BLaER1 (cell line): ENCODE measurements around the gene CMSS1.

Experiments
- H3K27ac ChIP-seq: shearing (Covaris generic); formaldehyde crosslinking; 2 replicates; pipeline ENCODE4 v1.8.1; 2022
- H3K27me3 ChIP-seq: shearing (Covaris generic); formaldehyde crosslinking; 2 replicates; pipeline ENCODE4 v1.8.1; 2022
- H3K36me3 ChIP-seq: shearing (Covaris generic); formaldehyde crosslinking; 2 replicates; pipeline ENCODE4 v1.8.1; 2022
- H3K4me1 ChIP-seq: shearing (Covaris generic); formaldehyde crosslinking; 2 replicates; pipeline ENCODE4 v1.8.1; 2022
- H3K4me2 ChIP-seq: shearing (Covaris generic); formaldehyde crosslinking; 2 replicates; pipeline ENCODE4 v1.8.1; 2022
- H3K4me3 ChIP-seq: shearing (Covaris generic); formaldehyde crosslinking; 2 replicates; pipeline ENCODE4 v1.8.1; 2022
- H3K9ac ChIP-seq: shearing (Covaris generic); formaldehyde crosslinking; 2 replicates; pipeline ENCODE4 v1.8.1; 2022
- H3K9me3 ChIP-seq: shearing (Covaris generic); formaldehyde crosslinking; 2 replicates; pipeline ENCODE4 v1.8.1; 2022
- H4K20me1 ChIP-seq: shearing (Covaris generic); formaldehyde crosslinking; 2 replicates; pipeline ENCODE4 v1.8.1; 2022
- Cebpa-rat ChIP-seq: shearing (Covaris generic); IDR thresholded peaks from 2 replicates; pipeline ENCODE4 v1.8.1; 2022

The CMSS1 gene

DNA sequence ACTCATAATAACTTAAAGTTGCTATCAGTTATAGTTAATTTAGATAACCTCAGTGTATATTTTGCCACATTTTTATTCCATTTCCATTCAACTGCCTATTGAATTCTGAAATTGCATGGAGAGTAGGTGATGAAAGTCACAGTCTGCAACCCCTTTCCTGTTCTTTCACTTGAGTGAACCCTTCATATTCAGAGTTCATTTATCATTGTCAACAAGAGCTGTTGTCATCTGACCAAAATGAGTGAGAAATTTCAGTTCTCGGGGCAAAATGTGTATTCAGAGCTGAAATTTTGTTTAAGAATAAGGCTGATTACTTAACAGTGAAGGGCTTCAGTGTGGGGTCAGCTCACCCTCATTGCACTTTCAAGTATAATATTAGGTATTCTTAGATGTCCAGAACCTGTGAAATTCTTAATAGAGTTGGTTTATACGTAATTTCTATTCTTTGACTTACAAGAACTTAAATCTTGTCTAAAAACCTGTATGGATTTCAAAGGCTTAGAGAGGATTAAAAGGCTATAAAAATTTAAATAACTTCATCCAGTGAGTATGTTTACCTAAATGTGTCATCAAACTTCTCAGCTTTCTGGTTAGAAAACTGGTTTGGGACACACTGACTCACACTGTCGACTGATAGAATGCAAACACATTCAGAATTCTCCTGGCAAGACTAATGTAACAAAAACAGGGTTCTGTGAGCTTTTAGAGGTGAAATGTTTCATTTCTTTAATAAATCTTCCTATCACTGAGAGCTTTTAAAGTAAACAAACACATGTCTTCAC lies 92.2 kb downstream of the CMSS1 start:
- H3K4me3 ChIP-seq: no peak overlapping the region
- peaks cover 6% of the 10 kb centered on the region; the same call in 1 of the 2 replicates for H4K20me1 ChIP-seq
- H3K27ac ChIP-seq: no peak overlapping the region
- no peak overlapping the region for H3K9ac ChIP-seq
- H3K36me3 ChIP-seq: peaks cover 9% of the 10 kb centered on the region
- H3K27me3 ChIP-seq: no peaks in the 10 kb centered on the region
- TF ChIP-seq Cebpa-rat: no peak
- no peak overlapping the region for H3K4me2 ChIP-seq
- no peaks in the 10 kb centered on the region for H3K4me1 ChIP-seq
- H3K9me3 ChIP-seq: no peaks in the 10 kb centered on the region

DNA sequence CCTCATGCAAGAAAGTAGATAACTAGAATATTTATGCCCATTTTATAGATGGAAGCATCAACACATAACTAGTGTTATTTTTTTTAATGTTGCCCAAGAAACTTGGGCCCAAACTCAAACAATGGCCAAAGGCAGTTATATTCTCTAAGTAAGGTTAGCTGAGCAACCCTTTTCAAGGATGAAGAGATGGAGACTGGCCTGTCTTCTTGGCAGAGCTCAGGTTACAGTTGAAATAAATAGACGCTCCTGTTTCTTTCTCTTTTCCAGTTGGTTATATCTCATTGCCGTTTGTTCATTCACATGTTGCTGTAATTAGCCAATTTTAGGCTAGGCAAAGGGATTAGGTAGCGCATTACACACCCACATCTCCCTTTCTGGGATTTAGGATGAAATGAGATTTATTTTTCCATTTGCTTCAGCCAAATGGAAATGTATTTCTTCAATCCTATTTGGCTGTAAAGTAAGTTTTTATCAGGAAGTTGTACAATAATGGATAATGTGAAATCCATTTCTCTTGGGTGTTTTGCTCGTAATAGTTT lies 93.2 kb downstream of the CMSS1 start:
- Histone ChIP-seq H3K27me3 (no peaks in the 10 kb centered on the region), H4K20me1 (0 out of 2 replicates have a peak, but pooled peaks cover 2% of the 10 kb centered on the region), H3K27ac (no peak overlapping the region), H3K9me3 (no peaks in the 10 kb centered on the region), H3K4me1 (no peaks in the 10 kb centered on the region), H3K9ac (no peak overlapping the region), H3K4me3 (no peak overlapping the region), H3K36me3 (peaks cover 9% of the 10 kb centered on the region), H3K4me2 (no peak overlapping the region)
- TF ChIP-seq Cebpa-rat: no peak

DNA sequence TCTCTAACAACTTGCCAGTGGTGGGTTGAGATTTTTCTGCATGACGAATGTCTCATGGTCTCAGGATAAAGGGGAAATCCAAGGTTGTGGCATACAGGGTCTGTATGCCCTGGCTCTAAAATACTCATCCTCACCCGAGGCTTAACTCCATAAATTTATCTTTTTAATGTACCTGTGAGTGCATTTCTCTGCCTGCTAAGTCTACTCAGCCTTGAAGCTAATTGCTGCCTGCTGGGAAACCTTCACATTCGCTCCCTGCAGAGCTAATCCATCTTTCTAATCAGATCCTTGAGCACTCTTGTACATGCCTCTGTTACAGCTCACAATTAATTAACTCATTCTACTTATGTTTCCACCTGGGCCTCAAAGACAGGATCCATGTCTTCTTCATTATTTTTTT lies 93.8 kb downstream of the CMSS1 start:
- no peak for TF ChIP-seq Cebpa-rat
- H3K27ac ChIP-seq: no peak overlapping the region
- no peak overlapping the region for H3K4me3 ChIP-seq
- H3K4me1 ChIP-seq: no peaks in the 10 kb centered on the region
- H3K9ac ChIP-seq: no peak overlapping the region
- no peak overlapping the region for H3K4me2 ChIP-seq
- peaks cover 9% of the 10 kb centered on the region for H3K36me3 ChIP-seq
- H3K27me3 ChIP-seq: no peaks in the 10 kb centered on the region
- H3K9me3 ChIP-seq: no peaks in the 10 kb centered on the region
- no peaks in the 10 kb centered on the region for H4K20me1 ChIP-seq

DNA sequence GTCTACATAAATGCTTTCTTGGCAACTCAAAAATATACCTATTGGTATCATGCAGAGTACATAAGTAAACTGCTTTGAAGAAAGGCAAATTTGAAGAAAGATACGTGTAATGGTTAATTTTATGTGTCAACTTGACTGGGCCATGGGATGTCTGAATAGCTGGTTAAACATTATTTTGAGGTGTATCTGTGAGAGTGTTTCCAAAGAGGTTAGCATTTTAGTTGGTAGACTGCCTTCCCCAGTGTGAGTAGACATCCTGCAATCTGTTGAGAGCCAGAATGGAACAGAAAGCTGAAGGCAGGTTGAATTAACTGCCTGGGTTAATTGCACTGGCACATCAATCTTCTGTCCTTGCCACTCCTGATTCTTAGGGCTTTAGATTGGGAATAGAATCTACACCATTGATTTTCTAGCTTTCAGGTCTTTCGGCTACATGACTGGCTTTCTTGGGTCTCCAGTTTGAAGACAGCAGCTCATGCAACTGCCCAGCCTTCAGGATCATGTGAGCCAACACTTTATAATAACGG lies 98.3 kb downstream of the CMSS1 start:
- peaks cover 3% of the 10 kb centered on the region; the same call in 1 of the 2 replicates for H3K4me1 ChIP-seq
- H3K27me3 ChIP-seq: no peaks in the 10 kb centered on the region
- H4K20me1 ChIP-seq: no peaks in the 10 kb centered on the region
- peaks cover 9% of the 10 kb centered on the region for H3K36me3 ChIP-seq
- H3K4me2 ChIP-seq: no peak overlapping the region
- no peaks in the 10 kb centered on the region for H3K9me3 ChIP-seq
- no peak overlapping the region for H3K4me3 ChIP-seq
- no peak for TF ChIP-seq Cebpa-rat
- no peak overlapping the region for H3K27ac ChIP-seq
- H3K9ac ChIP-seq: no peak overlapping the region

DNA sequence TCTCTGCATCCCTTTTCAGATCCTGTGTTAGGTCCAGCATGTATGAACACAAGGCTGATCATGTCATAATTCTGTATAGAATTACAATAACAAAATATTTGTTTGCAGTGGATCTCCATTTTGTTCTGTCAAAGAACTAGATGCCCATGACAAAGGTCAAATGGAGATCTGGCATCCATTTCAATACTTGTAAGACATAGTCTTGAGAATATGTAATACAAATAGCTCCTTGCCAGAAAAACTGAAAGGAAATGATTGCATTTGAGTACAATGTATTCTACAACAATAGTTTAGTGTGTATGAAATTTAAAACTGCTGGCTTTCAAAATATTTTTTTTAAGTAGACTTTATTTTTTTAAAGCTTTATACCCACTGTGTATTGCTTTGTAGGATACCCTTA lies 101.1 kb downstream of the CMSS1 start:
- TF ChIP-seq Cebpa-rat: no peak

DNA sequence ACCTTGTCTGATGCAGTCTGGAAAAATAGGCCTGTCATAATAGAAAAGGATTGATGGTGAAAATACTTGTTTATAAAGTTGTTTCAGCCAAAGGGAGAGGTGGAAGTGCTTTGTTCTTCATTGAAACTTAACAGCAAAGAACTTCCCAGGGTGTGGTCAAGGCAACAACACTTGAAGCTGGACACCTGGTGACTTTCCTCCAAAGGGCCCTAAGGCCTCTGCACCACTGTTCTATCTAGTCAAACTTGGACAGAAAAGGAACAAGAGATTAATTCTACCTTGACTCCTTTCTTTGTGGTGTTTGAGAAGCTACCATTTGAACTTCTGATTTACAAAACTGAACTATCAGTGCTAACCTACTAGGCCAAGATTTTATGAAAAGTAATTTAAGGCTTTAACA lies 102.0 kb downstream of the CMSS1 start:
- no peaks in the 10 kb centered on the region for H4K20me1 ChIP-seq
- no peak overlapping the region for H3K9ac ChIP-seq
- H3K9me3 ChIP-seq: no peaks in the 10 kb centered on the region
- H3K27ac ChIP-seq: no peak overlapping the region
- H3K27me3 ChIP-seq: no peaks in the 10 kb centered on the region
- H3K4me2 ChIP-seq: no peak overlapping the region
- peaks cover 7% of the 10 kb centered on the region; the same call in 1 of the 2 replicates for H3K4me1 ChIP-seq
- no peak overlapping the region for H3K4me3 ChIP-seq
- TF ChIP-seq Cebpa-rat: no peak
- no peaks in the 10 kb centered on the region for H3K36me3 ChIP-seq

More for the DNA sequence above, 101.1 kb downstream of the CMSS1 start:
- Histone ChIP-seq H3K4me1 (peaks cover 7% of the 10 kb centered on the region; the same call in 1 of the 2 replicates), H3K36me3 (no peaks in the 10 kb centered on the region), H4K20me1 (no peaks in the 10 kb centered on the region), H3K4me2 (no peak overlapping the region), H3K4me3 (no peak overlapping the region), H3K9ac (no peak overlapping the region), H3K27me3 (no peaks in the 10 kb centered on the region), H3K27ac (no peak overlapping the region), H3K9me3 (no peaks in the 10 kb centered on the region)

DNA sequence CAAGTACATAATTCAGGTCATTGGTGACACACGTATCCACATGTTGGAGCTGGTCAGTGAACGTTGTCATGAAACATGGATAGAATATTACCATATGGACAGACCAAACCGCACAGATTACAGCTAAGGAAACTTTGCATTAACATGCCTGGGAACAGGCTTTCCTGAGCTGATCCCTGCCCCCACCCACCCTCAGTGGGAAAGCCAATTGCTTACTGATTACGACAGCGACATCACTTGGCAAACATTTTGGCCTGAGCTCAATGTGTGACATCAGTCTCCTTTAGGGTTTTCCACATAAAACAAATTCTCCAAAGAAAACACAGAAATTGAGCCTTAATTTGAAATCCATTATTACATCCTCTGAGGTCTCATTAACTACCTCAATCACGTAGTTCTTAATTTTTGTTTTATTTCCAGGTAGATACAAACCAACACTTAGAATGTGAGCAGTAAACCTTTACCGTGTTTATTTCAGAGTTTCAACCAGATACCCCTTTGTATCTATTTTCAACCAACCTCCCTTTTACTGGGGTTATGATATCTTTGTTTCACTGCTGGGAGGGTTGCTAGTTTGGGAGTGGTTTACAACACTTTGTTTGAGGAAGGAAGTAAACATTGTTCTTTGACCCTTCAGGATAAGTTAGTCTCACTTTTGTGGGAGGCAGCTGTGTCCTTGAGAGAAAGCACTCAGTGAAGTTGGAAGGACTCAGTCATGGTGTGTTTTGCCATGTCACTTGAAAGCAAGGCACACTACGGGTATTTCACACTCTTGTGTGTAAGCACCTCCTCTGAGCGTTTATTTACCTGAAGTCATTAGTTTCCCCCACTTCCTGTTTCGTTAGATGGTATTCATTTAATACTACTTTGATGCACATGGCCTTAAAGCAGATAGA lies 103.1 kb downstream of the CMSS1 start:
- no peak overlapping the region for H3K4me2 ChIP-seq
- H3K27me3 ChIP-seq: no peaks in the 10 kb centered on the region
- H3K27ac ChIP-seq: no peak overlapping the region
- no peaks in the 10 kb centered on the region for H4K20me1 ChIP-seq
- no peak for TF ChIP-seq Cebpa-rat
- H3K4me3 ChIP-seq: no peak overlapping the region
- H3K36me3 ChIP-seq: no peaks in the 10 kb centered on the region
- H3K4me1 ChIP-seq: peaks cover 7% of the 10 kb centered on the region; the same call in 1 of the 2 replicates
- no peak overlapping the region for H3K9ac ChIP-seq
- no peaks in the 10 kb centered on the region for H3K9me3 ChIP-seq

DNA sequence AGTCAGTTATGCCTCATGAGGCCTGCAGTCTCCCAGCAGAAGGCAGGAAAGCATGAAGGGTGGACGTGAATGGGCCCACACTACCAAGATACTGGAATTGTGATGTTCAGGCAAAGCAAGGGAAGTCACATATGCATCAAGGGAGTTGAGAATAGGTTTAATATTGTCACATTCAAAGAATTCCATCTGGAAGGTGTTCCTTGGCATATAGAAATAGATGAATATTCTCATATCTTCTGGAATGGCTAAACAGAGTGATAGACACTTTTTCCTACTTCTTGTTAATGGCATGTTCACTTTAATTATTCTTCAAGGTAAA lies 103.7 kb downstream of the CMSS1 start:
- H4K20me1 ChIP-seq: no peaks in the 10 kb centered on the region
- no peak overlapping the region for H3K4me2 ChIP-seq
- H3K27me3 ChIP-seq: no peaks in the 10 kb centered on the region
- TF ChIP-seq Cebpa-rat: no peak
- no peak overlapping the region for H3K9ac ChIP-seq
- no peaks in the 10 kb centered on the region for H3K36me3 ChIP-seq
- H3K27ac ChIP-seq: no peak overlapping the region
- H3K9me3 ChIP-seq: no peaks in the 10 kb centered on the region
- H3K4me1 ChIP-seq: peaks cover 7% of the 10 kb centered on the region; the same call in 1 of the 2 replicates
- H3K4me3 ChIP-seq: no peak overlapping the region

DNA sequence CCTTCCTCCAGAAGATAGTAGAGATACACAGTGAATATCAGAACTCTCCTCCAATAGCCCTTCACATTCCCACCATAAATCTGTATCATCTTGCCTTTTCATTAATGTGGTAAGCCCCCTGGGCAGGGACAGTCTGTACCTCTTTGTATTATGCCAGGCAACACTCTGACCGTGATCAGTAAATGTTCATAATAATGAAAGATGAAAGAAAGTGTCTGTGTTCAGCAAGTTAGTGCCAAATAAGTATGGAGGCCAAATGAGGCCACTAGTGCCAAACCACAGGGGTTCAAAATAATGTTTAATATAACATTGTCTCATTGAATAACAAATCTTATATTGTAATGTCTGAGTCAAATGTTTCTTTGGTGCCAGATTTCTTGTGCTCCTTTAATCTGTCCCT lies 104.3 kb downstream of the CMSS1 start:
- H3K9me3 ChIP-seq: no peaks in the 10 kb centered on the region
- H3K4me2 ChIP-seq: no peak overlapping the region
- H3K27ac ChIP-seq: no peak overlapping the region
- no peaks in the 10 kb centered on the region for H4K20me1 ChIP-seq
- H3K4me3 ChIP-seq: no peak overlapping the region
- no peak overlapping the region for H3K9ac ChIP-seq
- TF ChIP-seq Cebpa-rat: no peak
- no peaks in the 10 kb centered on the region for H3K27me3 ChIP-seq
- H3K4me1 ChIP-seq: peaks cover 7% of the 10 kb centered on the region; the same call in 1 of the 2 replicates
- no peaks in the 10 kb centered on the region for H3K36me3 ChIP-seq

DNA sequence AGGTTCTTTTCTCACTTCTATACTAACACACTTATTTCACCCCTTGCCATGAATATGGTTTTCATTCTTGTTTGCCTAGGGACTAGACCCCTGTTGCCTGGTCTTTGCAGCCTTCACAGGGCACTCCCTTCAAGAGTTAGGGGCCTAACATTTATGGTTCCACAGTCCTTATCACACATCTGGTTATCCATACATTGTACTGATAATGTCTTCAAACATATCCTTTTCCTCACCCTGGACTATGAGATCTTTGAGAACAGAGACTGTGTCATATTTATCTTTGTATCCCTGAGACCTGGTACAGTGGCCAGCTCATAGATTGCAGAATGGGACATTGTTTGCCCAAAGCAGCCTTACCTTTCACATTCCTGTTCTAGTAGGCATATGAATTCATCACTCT lies 106.2 kb downstream of the CMSS1 start:
- Histone ChIP-seq H3K36me3 (no peaks in the 10 kb centered on the region), H4K20me1 (no peaks in the 10 kb centered on the region; the same call in 1 of the 2 replicates), H3K4me2 (no peak overlapping the region), H3K27me3 (no peaks in the 10 kb centered on the region), H3K4me1 (peaks cover 7% of the 10 kb centered on the region; the same call in 1 of the 2 replicates), H3K9me3 (no peaks in the 10 kb centered on the region), H3K9ac (no peak overlapping the region), H3K27ac (no peak overlapping the region), H3K4me3 (no peak overlapping the region)
- no peak for TF ChIP-seq Cebpa-rat
